Left lung (tissue), 10 donors: ENCODE results near the gene DKKL1. TPM values are rescaled to one million over a fixed set of nuclear protein-coding genes. Genes with fewer than 3 reads are reported as not detected.
"Not testable (repeated sequence)": the region's sequence is repeated elsewhere in the genome, so short reads cannot be mapped to it uniquely, and the experiment has no call there.

ENCODE experiments used
- ATAC-seq: fragments of 200-7000 bp; cut with Tn5 transposase; one replicate; pipeline ENCODE4 v1.9.1; 2020; ENCODE audit warnings: moderate library complexity
- DNase-seq, 4 donors: peaks; one replicate each; pipeline ENCODE4 v3.0.0-alpha.2; 2013 to 2020
- H3K27ac ChIP-seq, 2 donors: fragments of 200-600 bp; sonication (generic) in 1 of 2; one replicate each; pipeline versions ENCODE4 v1.5.0 to v1.8.0; 2020 to 2021
- H3K27me3 ChIP-seq, 2 donors: fragments of 200-600 bp; sonication (generic) in 1 of 2; one replicate each; pipeline versions ENCODE4 v1.5.0 to v1.8.0; 2020 to 2021
- H3K36me3 ChIP-seq, 2 donors: fragments of 200-600 bp; sonication (generic) in 1 of 2; one replicate each; pipeline versions ENCODE4 v1.5.0 to v1.8.0; 2020 to 2021
- H3K4me1 ChIP-seq, 2 donors: fragments of 200-600 bp; one replicate each; pipeline ENCODE4 v1.8.0; 2021
- H3K4me3 ChIP-seq, 2 donors: fragments of 200-600 bp; sonication (generic) in 1 of 2; one replicate each; pipeline versions ENCODE4 v1.5.0 to v1.8.0; 2020 to 2021; ENCODE audit warnings: mild to moderate bottlenecking in 1 of 2
- H3K9me3 ChIP-seq, 2 donors: fragments of 200-600 bp; sonication (generic) in 1 of 2; one replicate each; pipeline versions ENCODE4 v1.5.0 to v1.8.0; 2020 to 2021
- CTCF ChIP-seq, 2 donors: fragments of 200-600 bp; sonication (generic) in 1 of 2; IDR thresholded peaks; one replicate each; pipeline versions ENCODE4 v1.5.0 to v1.8.0; 2021; ENCODE audit warnings: antibody characterized with exemption in 2 of 2
- intact Hi-C, 2 donors: fragments of 100-400 bp; cut with DNase I; formaldehyde crosslinking; loops; one replicate each; pipeline versions ENCODE4 v1.11.2 to v1.14.2; 2022
- polyA plus RNA-seq, 6 donors: library from polyadenylated mRNA; unstranded; fragments of 120-200 nt; gene quantifications; one replicate each; pipeline ENCODE4 v1.2.1, GENCODE V29; 2013; ENCODE audit not compliant: insufficient read length in 6 of 6
- total RNA-seq, 2 donors: library from RNA; stranded (reverse); fragmentation: NEBNext Ultra II Directional; extraction: Animal tissue kit (Norgen Biotek cat#: 25700); gene quantifications; one replicate each; pipeline ENCODE4 v1.2.1, GENCODE V29; 2021
- donor health status: DM: no; HTN: yes; CAD: no.
- donor health status: DM: no; HTN: no; CAD: no.

Gene DKKL1
- total and polyA plus RNA-seq, 8 donors = 1.0 to 5.5 (median 4.2) TPM; not detected in 1

- intact Hi-C loops = no loop called here
- H3K27ac ChIP-seq = no peak within 1 kb of the TSS
- H3K27me3 ChIP-seq = no peaks in the 10 kb centered on the region
- ATAC-seq = no peak
- H3K4me1 ChIP-seq = no peaks in the 10 kb centered on the region
- peaks cover 0 to 17% of the 10 kb centered on the region in 2 donors for H3K9me3 ChIP-seq
- no peak within 1 kb of the TSS for H3K4me3 ChIP-seq
- no peak for DNase-seq
- no peak for TF ChIP-seq CTCF (IDR thresholded peaks at IDR 0.05)
- peaks cover 0 to 6% of the 10 kb centered on the region in 2 donors for H3K36me3 ChIP-seq
These were observed 38.7 kb upstream of the DKKL1 start, which contains the start of gene SLC6A16 for GRCh38 chr19:49324801-49325576. TSS of gene SLC6A16 (minus strand) at chr19:49325191. CDS start at chr19:49311347, 13,844 bp downstream.

- peaks cover 0 to 16% of the 10 kb centered on the region in 2 donors for H3K9me3 ChIP-seq
- H3K4me1 ChIP-seq, intact Hi-C loops, H3K27ac ChIP-seq, H3K27me3 ChIP-seq, H3K36me3 ChIP-seq, H3K4me3 ChIP-seq, ATAC-seq, DNase-seq: not testable (repeated sequence)
These were observed 37.9 kb upstream of the DKKL1 start for GRCh38 chr19:49325756-49326155.

GRCh38 chr19:49326165-49326704 lies 37.4 kb upstream of the DKKL1 start:
- ATAC-seq (no peak), DNase-seq (no peak)
- H3K36me3 ChIP-seq = peaks cover 0 to 5% of the 10 kb centered on the region in 2 donors
- peaks cover 0 to under 1% of the 10 kb centered on the region in 2 donors for H3K4me1 ChIP-seq
- TF ChIP-seq CTCF (IDR thresholded peaks at IDR 0.05) = no peak
- H3K9me3 ChIP-seq = peaks cover 0 to 11% of the 10 kb centered on the region in 2 donors
- no peak overlapping the region for H3K4me3 ChIP-seq
- H3K27ac ChIP-seq = no peak overlapping the region
- H3K27me3 ChIP-seq = no peaks in the 10 kb centered on the region
- intact Hi-C loops = no loop called here

GRCh38 chr19:49327878-49328544 lies 35.7 kb upstream of the DKKL1 start:
- H3K27ac ChIP-seq = no peak overlapping the region
- H3K4me3 ChIP-seq = no peak overlapping the region
- intact Hi-C loops = no loop called here
- no peaks in the 10 kb centered on the region for H3K27me3 ChIP-seq
- TF ChIP-seq CTCF (IDR thresholded peaks at IDR 0.05) = peak; percentile 45 to 71
- no peak for DNase-seq
- peak; percentile 70 for ATAC-seq
- H3K36me3 ChIP-seq = no peaks in the 10 kb centered on the region
- peaks cover 0 to 2% of the 10 kb centered on the region in 2 donors for H3K9me3 ChIP-seq
- peaks cover 0 to 13% of the 10 kb centered on the region in 2 donors for H3K4me1 ChIP-seq

- intact Hi-C loops = no loop called here
- no peaks in the 10 kb centered on the region for H3K27me3 ChIP-seq
- no peak for TF ChIP-seq CTCF (IDR thresholded peaks at IDR 0.05)
These were observed 34.9 kb upstream of the DKKL1 start for GRCh38 chr19:49328741-49329140.

GRCh38 chr19:49331187-49331586 lies 32.5 kb upstream of the DKKL1 start:
- peaks cover 0 to 40% of the 10 kb centered on the region in 2 donors for H3K4me1 ChIP-seq
- DNase-seq, ATAC-seq, intact Hi-C loops, H3K27me3 ChIP-seq, H3K36me3 ChIP-seq, H3K9me3 ChIP-seq, H3K4me3 ChIP-seq, H3K27ac ChIP-seq: not testable (repeated sequence)

More at GRCh38 chr19:49328741-49329140, 34.9 kb upstream of the DKKL1 start:
- DNase-seq (no peak), ATAC-seq (no peak)
- no peak overlapping the region for H3K27ac ChIP-seq
- H3K36me3 ChIP-seq = no peaks in the 10 kb centered on the region
- no peak overlapping the region for H3K4me3 ChIP-seq
- no peaks in the 10 kb centered on the region for H3K9me3 ChIP-seq
- H3K4me1 ChIP-seq = peaks cover 0 to 20% of the 10 kb centered on the region in 2 donors
